GM18951 (cell line): ENCODE data around the gene ACOT6.
"Not testable (repeated sequence)": the region's sequence is repeated elsewhere in the genome, so short reads cannot be mapped to it uniquely, and the experiment has no call there.

Experiments
- POLR2A ChIP-seq: IDR thresholded peaks from 4 replicates; pipeline ENCODE4 v1.6.1; 2011; ENCODE audit warnings: mild to moderate bottlenecking; ENCODE audit not compliant: insufficient read length, insufficient read depth; ENCODE audit errors: extremely low read depth
- in situ Hi-C: fragments of 300-500 bp; cut with MboI; formaldehyde crosslinking; loops from one replicate; pipeline ENCODE4 v1.12.0; 2022; ENCODE audit warnings: low sequenced_read_pairs, mixed read lengths, inconsistent platforms; ENCODE audit not compliant: unreplicated experiment

ACOT6 gene

GRCh38 chr14:73612339-73613045, at the start of gene ACOT6:
Gene ACOT6 (plus strand): TSS chr14:73612517. CDS start chr14:73612572, 55 bp downstream.
- TF ChIP-seq POLR2A = peak; percentile 39

GRCh38 chr14:73562696-73563095, 49.6 kb upstream of the ACOT6 start:
- in situ Hi-C loops = loop anchor here (5.0 kb wide), 1 partner anchor 40 kb away; no protein-coding TSS in a partner anchor

More at GRCh38 chr14:73612339-73613045, at the start of gene ACOT6:
- in situ Hi-C loops = no loop called here

- in situ Hi-C loops = not testable (repeated sequence)
Measured at GRCh38 chr14:73566431-73566830, 45.9 kb upstream of the ACOT6 start.

- in situ Hi-C loops = not testable (repeated sequence)
Measured at GRCh38 chr14:73566935-73567334, 45.4 kb upstream of the ACOT6 start.

- TF ChIP-seq POLR2A = no peak
- in situ Hi-C loops = no loop called here
Measured at GRCh38 chr14:73567358-73567757, 45.0 kb upstream of the ACOT6 start.

- no peak for TF ChIP-seq POLR2A
- in situ Hi-C loops = no loop called here
Measured at GRCh38 chr14:73567951-73568885, 44.1 kb upstream of the ACOT6 start.

GRCh38 chr14:73568886-73569184, 43.5 kb upstream of the ACOT6 start:
- in situ Hi-C loops = not testable (repeated sequence)

GRCh38 chr14:73569185-73569958, 42.9 kb upstream of the ACOT6 start, which contains the start of gene ACOT2:
Gene ACOT2 (plus strand): TSS chr14:73569213. CDS start chr14:73569241, 28 bp downstream.
- in situ Hi-C loops = not testable (repeated sequence)

GRCh38 chr14:73570913-73571312, 41.4 kb upstream of the ACOT6 start:
- in situ Hi-C loops = not testable (repeated sequence)

More at GRCh38 chr14:73569185-73569958, 42.9 kb upstream of the ACOT6 start, which contains the start of gene ACOT2:
- peak; percentile 47 for TF ChIP-seq POLR2A

- in situ Hi-C loops = not testable (repeated sequence)
Measured at GRCh38 chr14:73573034-73573433, 39.3 kb upstream of the ACOT6 start.

GRCh38 chr14:73573740-73574139, 38.6 kb upstream of the ACOT6 start:
- in situ Hi-C loops = not testable (repeated sequence)

- in situ Hi-C loops = not testable (repeated sequence)
Measured at GRCh38 chr14:73574251-73574650, 38.1 kb upstream of the ACOT6 start.

- in situ Hi-C loops = no loop called here
- no peak for TF ChIP-seq POLR2A
Measured at GRCh38 chr14:73576391-73576790, 35.9 kb upstream of the ACOT6 start.

- in situ Hi-C loops = not testable (repeated sequence)
Measured at GRCh38 chr14:73577214-73577613, 35.1 kb upstream of the ACOT6 start.

- in situ Hi-C loops = not testable (repeated sequence)
Measured at GRCh38 chr14:73582102-73582979, 30.0 kb upstream of the ACOT6 start.
